ENCODE data around the gene SLC9A3.

SLC9A3 gene

DNA sequence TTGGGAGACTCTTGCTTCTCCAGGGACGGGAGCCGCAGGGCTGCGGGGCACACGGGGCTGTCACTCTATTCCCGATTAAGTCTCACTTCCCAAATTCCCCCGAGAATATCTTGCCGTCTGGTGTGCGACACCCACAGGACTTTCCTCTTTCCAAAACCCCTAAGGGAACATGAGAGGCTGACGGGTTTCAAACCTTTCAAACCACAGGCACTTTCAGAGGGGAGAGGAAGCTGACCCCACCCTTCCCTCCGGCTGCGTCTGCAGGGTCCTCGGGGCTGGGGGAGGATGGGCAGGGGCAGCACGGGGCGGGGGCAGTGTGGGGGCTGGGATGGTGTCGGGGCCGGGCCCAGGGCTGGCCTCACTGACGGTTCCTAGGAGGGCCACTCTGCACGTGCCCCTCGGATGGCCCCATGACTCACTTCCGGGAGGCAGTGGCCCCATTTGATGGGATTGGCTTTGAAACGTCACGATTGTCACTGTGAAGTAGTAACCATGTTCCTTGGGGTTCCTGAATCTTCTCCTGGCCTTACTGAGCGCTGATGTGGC, 38.2 kb downstream of the SLC9A3 start:
- H3K9me3 ChIP-seq (ENCODE audit: control insufficient read depth in 2 of 2, low read length in 2 of 2): no peaks in the 10 kb centered on the region
- no peaks in the 10 kb centered on the region for H3K4me1 ChIP-seq (ENCODE audit: control insufficient read depth, insufficient read depth, low read length)
- H3K36me3 ChIP-seq (ENCODE audit: control insufficient read depth in 2 of 2, insufficient read depth in 2 of 2, low read length in 2 of 2): no peaks in the 10 kb centered on the region
- no peak overlapping the region for H3K4me3 ChIP-seq (ENCODE audit: low read length in 2 of 2)
- no peak overlapping the region for H3K9ac ChIP-seq (ENCODE audit: low read length in 2 of 2)
- peaks cover 12 to 19% of the 10 kb centered on the region in 2 donors for H3K27me3 ChIP-seq (ENCODE audit: control insufficient read depth in 1 of 2, insufficient read depth in 2 of 2, low read length in 2 of 2)
- H3K27ac ChIP-seq (ENCODE audit: low read length): no peak overlapping the region

DNA sequence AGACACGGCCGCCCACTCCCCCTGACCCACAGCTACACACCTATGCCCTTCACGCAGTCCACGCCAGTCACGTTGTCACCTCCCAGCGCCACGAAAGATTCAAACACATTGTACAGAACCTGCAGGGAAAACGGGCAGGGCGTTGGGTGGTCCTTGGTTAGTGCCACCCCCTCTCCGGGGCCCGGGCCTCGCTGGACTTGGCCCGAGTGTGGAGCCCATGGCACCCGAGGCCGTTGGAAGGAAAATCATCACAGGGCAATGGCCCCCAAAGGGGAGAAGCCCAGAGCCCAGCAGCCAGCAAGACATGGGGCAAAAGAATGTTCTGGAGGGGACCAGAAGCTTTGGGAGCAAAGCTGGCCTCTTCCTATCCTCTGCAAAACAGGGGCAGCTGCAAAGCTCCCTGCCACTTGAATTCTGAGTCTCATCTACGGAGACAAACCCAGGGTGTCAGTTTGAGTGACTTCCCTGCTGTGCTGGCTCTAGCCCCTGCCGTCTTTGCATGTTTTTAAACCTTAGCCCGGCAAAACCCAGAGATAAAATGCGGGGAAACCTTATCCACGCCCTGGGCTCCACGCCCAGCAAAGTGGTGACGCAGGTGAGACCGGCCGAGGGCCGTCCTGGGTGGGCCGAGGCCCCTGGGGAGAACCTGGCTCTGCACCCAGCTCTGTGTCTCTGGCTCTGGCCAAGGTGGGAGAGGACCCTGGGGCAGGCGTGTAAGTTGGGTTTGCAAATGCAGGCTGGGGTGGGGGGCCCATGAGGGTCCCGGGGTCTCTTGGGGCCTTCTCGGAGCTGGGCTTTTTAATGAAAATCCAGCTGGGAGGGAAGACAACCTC, 38.9 kb downstream of the SLC9A3 start:
- no peak overlapping the region for H3K4me3 ChIP-seq (ENCODE audit: low read length in 2 of 2)
- no peaks in the 10 kb centered on the region for H3K4me1 ChIP-seq (ENCODE audit: control insufficient read depth, insufficient read depth, low read length)
- H3K36me3 ChIP-seq (ENCODE audit: control insufficient read depth in 2 of 2, insufficient read depth in 2 of 2, low read length in 2 of 2): no peaks in the 10 kb centered on the region
- H3K9me3 ChIP-seq (ENCODE audit: control insufficient read depth in 2 of 2, low read length in 2 of 2): no peaks in the 10 kb centered on the region
- peaks cover 16 to 25% of the 10 kb centered on the region in 2 donors for H3K27me3 ChIP-seq (ENCODE audit: control insufficient read depth in 1 of 2, insufficient read depth in 2 of 2, low read length in 2 of 2)
- H3K9ac ChIP-seq (ENCODE audit: low read length in 2 of 2): no peak overlapping the region
- H3K27ac ChIP-seq (ENCODE audit: low read length): no peak overlapping the region

DNA sequence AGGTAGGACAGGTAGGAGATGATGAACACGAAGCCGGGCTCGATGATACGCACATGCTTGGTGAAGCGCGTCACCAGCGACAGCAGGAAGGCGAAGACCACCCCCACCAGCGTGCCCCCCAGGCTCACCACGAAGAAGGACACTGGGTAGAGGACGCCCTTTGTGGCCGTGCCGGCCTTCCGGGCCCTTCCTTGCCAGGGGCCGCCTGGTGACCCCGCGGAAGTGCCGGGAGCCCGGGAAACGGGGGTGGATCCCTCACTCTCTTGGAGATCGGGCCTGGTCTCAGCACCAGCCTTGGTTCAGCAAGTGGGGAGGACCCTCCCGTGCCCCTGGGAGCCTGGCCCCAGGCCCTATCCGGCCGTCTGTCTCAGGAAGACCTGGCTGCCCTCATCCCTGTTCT, 39.7 kb downstream of the SLC9A3 start:
- H3K9ac ChIP-seq (ENCODE audit: low read length in 2 of 2): no peak overlapping the region
- no peaks in the 10 kb centered on the region for H3K9me3 ChIP-seq (ENCODE audit: control insufficient read depth in 2 of 2, low read length in 2 of 2)
- no peaks in the 10 kb centered on the region for H3K36me3 ChIP-seq (ENCODE audit: control insufficient read depth in 2 of 2, insufficient read depth in 2 of 2, low read length in 2 of 2)
- no peaks in the 10 kb centered on the region for H3K4me1 ChIP-seq (ENCODE audit: control insufficient read depth, insufficient read depth, low read length)
- H3K27me3 ChIP-seq (ENCODE audit: control insufficient read depth in 1 of 2, insufficient read depth in 2 of 2, low read length in 2 of 2): peaks cover 22 to 33% of the 10 kb centered on the region in 2 donors
- no peak overlapping the region for H3K4me3 ChIP-seq (ENCODE audit: low read length in 2 of 2)
- no peak overlapping the region for H3K27ac ChIP-seq (ENCODE audit: low read length)

DNA sequence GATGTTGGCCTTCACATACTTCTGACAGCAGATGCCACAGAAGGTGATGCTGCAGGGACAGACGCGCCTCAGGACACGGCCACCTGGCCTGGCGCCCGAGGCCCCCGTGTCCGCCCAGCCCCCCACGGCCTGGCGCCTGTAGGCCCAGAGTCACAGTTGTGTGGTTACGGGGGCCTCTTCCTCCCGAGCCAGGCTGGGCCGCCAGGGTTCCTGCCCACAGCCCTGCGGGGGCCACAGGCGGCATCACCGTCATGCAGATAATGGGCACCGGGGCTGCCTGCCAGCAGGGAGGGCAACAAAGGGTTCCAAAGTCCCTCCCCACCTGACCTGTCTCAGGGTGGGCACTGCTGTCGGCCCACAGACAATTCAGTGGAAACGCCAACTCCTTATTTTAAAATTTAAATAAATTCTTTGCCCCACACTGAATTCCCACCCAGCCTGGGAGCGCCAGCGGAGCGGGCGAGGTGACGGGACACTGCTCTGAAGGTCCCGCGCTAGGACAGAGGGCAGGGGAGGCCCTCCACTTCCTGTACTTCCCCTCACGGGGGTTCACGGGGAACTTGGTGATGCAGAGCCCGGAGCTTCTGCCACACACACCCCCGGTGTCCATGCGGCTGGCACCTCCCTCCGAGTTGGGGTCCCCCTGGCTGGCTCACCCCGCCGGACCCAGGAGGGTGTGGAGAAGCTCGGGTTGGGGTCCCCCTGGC, 40.7 kb downstream of the SLC9A3 start:
- Histone ChIP-seq H3K36me3 (ENCODE audit: control insufficient read depth in 2 of 2, insufficient read depth in 2 of 2, low read length in 2 of 2) (no peaks in the 10 kb centered on the region), H3K9me3 (ENCODE audit: control insufficient read depth in 2 of 2, low read length in 2 of 2) (no peaks in the 10 kb centered on the region), H3K4me3 (ENCODE audit: low read length in 2 of 2) (no peak overlapping the region), H3K27ac (ENCODE audit: low read length) (no peak overlapping the region), H3K9ac (ENCODE audit: low read length in 2 of 2) (no peak overlapping the region), H3K27me3 (ENCODE audit: control insufficient read depth in 1 of 2, insufficient read depth in 2 of 2, low read length in 2 of 2) (peaks cover 32 to 42% of the 10 kb centered on the region in 2 donors), H3K4me1 (ENCODE audit: control insufficient read depth, insufficient read depth, low read length) (no peaks in the 10 kb centered on the region)

DNA sequence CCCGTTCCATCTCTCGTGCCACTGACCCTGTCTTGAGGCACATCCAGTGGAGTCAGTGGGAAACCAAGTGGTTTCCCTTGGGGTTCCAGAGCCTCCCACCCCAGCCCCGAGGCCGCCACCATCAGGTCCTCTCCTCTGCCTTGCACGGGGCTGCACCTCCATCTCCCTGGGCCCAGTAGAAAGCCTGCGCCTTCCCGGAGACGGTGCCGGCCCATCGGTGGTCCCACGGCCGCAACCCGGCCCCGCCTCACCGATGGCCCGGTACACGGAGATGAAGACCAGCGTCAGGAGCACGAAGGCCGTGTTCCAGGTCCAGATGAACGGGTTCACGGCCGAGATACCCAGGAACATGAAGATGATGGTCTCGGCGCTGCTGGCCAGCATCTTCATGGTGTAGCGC, 41.2 kb downstream of the SLC9A3 start:
- no peak overlapping the region for H3K4me3 ChIP-seq (ENCODE audit: low read length in 2 of 2)
- no peaks in the 10 kb centered on the region for H3K36me3 ChIP-seq (ENCODE audit: control insufficient read depth in 2 of 2, insufficient read depth in 2 of 2, low read length in 2 of 2)
- H3K9me3 ChIP-seq (ENCODE audit: control insufficient read depth in 2 of 2, low read length in 2 of 2): no peaks in the 10 kb centered on the region
- H3K4me1 ChIP-seq (ENCODE audit: control insufficient read depth, insufficient read depth, low read length): no peaks in the 10 kb centered on the region
- no peak overlapping the region for H3K27ac ChIP-seq (ENCODE audit: low read length)
- H3K9ac ChIP-seq (ENCODE audit: low read length in 2 of 2): no peak overlapping the region
- peaks cover 38 to 47% of the 10 kb centered on the region in 2 donors for H3K27me3 ChIP-seq (ENCODE audit: control insufficient read depth in 1 of 2, insufficient read depth in 2 of 2, low read length in 2 of 2)

DNA sequence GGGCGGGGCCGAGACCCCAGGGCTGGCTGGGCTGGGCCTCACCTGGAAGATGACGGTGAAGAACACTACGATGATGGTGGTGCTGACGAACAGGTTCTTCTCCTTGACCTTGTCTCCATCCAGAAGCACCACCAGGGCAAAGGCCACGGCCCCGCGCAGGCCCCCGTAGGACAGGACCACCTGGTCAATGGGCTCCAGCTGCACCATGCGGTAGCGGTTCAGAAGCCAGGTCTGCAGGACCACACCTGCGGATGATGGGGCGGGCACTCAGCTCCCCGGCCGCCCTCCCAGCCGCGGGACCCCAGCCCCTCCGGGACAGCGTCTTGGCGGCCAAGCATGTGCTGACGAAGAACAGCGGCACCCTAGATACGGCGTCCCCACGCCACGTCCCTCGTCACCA, 41.7 kb downstream of the SLC9A3 start:
- Histone ChIP-seq H3K36me3 (ENCODE audit: control insufficient read depth in 2 of 2, insufficient read depth in 2 of 2, low read length in 2 of 2) (no peaks in the 10 kb centered on the region), H3K9me3 (ENCODE audit: control insufficient read depth in 2 of 2, low read length in 2 of 2) (no peaks in the 10 kb centered on the region), H3K4me3 (ENCODE audit: low read length in 2 of 2) (no peak overlapping the region), H3K27ac (ENCODE audit: low read length) (no peak overlapping the region), H3K4me1 (ENCODE audit: control insufficient read depth, insufficient read depth, low read length) (no peaks in the 10 kb centered on the region), H3K27me3 (ENCODE audit: control insufficient read depth in 1 of 2, insufficient read depth in 2 of 2, low read length in 2 of 2) (peaks cover 41 to 52% of the 10 kb centered on the region in 2 donors), H3K9ac (ENCODE audit: low read length in 2 of 2) (no peak overlapping the region)

DNA sequence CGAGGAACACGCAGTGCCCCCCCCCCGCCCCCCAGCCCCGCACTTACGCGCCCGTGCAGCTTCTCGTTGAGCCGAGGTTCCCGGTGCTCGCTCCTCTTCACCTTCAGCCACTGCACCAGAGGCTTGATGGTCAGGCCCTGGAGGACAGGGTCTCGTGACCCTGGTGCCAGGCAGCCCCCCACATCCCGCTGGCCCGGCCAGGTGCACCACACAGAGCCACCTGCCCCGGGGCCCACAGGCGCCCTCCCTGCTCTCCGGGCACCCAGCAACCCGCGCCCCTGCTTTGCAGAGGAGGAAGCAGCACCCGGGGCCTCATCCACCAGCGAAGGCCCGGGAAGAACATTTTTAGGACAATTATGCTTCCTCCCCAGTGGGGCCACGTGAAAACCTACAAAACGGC, 42.2 kb downstream of the SLC9A3 start:
- Histone ChIP-seq H3K9me3 (ENCODE audit: control insufficient read depth in 2 of 2, low read length in 2 of 2) (no peaks in the 10 kb centered on the region), H3K27ac (ENCODE audit: low read length) (no peak overlapping the region), H3K4me1 (ENCODE audit: control insufficient read depth, insufficient read depth, low read length) (no peaks in the 10 kb centered on the region), H3K27me3 (ENCODE audit: control insufficient read depth in 1 of 2, insufficient read depth in 2 of 2, low read length in 2 of 2) (peaks cover 46 to 57% of the 10 kb centered on the region in 2 donors), H3K36me3 (ENCODE audit: control insufficient read depth in 2 of 2, insufficient read depth in 2 of 2, low read length in 2 of 2) (no peaks in the 10 kb centered on the region), H3K4me3 (ENCODE audit: low read length in 2 of 2) (no peak overlapping the region), H3K9ac (ENCODE audit: low read length in 2 of 2) (no peak overlapping the region)

DNA sequence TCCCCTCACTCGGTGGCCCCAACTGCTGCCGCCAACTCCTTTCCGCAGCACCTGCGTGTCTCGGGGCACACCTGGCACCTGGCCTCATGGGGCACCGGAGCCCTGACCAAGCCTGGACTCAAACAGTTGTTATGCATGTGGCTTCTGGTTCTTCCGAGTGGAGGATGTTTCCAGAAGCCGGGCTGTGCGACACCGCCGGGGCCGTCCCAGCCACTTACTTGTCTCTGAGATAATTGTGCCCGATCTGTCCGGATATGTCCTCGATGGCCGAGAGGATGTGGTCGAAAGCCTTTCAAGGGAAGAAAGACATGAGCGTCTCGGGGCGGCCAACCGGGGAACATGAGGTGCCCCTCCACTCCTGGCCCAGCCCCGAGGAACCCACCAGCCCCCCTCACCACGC, 42.9 kb downstream of the SLC9A3 start:
- Histone ChIP-seq H3K4me3 (ENCODE audit: low read length in 2 of 2) (no peak overlapping the region), H3K27me3 (ENCODE audit: control insufficient read depth in 1 of 2, insufficient read depth in 2 of 2, low read length in 2 of 2) (peaks cover 52 to 61% of the 10 kb centered on the region in 2 donors), H3K9me3 (ENCODE audit: control insufficient read depth in 2 of 2, low read length in 2 of 2) (no peaks in the 10 kb centered on the region), H3K36me3 (ENCODE audit: control insufficient read depth in 2 of 2, insufficient read depth in 2 of 2, low read length in 2 of 2) (no peaks in the 10 kb centered on the region), H3K4me1 (ENCODE audit: control insufficient read depth, insufficient read depth, low read length) (no peaks in the 10 kb centered on the region), H3K9ac (ENCODE audit: low read length in 2 of 2) (no peak overlapping the region), H3K27ac (ENCODE audit: low read length) (no peak overlapping the region)

DNA sequence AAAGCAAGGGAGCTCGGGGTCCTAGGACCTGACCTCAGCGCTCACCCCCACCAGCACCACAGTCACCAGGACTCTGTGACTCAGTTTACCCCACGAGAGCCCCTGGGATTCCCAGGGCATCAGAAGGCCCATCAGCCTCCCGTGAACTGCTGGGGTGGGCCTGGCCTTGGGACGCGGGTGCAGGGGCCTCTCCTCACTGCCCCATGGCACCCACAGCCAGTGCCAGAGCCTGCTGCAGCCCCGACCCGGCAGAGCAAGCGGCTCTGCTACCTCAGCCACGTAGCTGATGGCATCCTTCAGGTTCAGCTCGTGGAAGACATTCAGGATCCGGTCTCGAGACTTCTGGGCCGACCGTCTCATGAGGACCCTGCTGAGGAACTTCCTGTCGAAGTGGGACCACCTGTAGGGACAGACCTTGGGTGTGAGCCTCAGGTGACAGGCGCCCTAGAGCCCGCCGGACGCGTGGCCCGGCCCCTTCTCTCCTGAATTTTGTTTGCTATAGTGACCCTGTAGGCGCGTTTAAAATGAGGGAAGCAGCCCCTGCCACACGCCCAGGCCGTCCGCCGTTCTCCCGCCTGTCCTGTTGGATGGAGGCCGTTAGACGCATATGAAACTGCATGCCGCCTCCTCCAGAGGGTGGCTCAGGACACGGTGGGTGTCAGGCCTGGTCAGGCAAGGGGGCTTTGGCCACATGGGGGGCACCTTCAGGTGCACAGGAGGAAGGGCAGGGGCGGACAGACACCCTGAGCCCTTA, 44.5 kb downstream of the SLC9A3 start:
- Histone ChIP-seq H3K4me1 (ENCODE audit: control insufficient read depth, insufficient read depth, low read length) (peaks cover 9% of the 10 kb centered on the region), H3K27me3 (ENCODE audit: control insufficient read depth in 1 of 2, insufficient read depth in 2 of 2, low read length in 2 of 2) (peaks cover 62 to 74% of the 10 kb centered on the region in 2 donors), H3K9ac (ENCODE audit: low read length in 2 of 2) (no peak overlapping the region), H3K9me3 (ENCODE audit: control insufficient read depth in 2 of 2, low read length in 2 of 2) (no peaks in the 10 kb centered on the region), H3K27ac (ENCODE audit: low read length) (no peak overlapping the region), H3K36me3 (ENCODE audit: control insufficient read depth in 2 of 2, insufficient read depth in 2 of 2, low read length in 2 of 2) (no peaks in the 10 kb centered on the region), H3K4me3 (ENCODE audit: low read length in 2 of 2) (no peak overlapping the region)

DNA sequence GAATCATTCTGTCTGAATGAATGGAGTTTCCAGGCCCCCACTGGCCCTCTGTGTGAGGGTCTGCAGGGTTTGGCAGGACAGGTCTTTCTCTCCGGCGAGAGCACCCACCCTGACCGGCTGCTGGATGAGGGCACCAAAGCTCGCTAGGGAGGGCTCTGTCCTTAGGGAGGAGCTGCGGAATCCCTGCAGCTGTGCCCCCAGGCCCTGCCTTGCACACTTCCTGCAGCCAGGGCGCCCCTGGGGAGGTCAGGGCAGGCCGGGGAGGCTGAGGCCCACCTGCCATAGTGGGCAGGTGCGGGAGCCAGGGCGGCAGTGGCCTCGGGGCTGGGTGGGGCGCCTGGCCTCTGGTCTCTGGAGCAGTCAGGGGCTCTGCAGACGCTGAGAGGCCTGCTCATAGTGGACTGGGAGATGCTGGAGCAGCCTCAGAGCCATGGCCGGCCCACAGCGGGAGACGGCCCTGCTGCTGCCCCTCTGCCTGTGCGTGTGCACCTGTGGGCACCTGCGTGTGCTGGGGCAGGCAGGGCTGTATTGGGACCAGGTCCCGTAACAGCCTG, 45.2 kb downstream of the SLC9A3 start:
- H3K36me3 ChIP-seq (ENCODE audit: control insufficient read depth in 2 of 2, insufficient read depth in 2 of 2, low read length in 2 of 2): no peaks in the 10 kb centered on the region
- H3K27me3 ChIP-seq (ENCODE audit: control insufficient read depth in 1 of 2, insufficient read depth in 2 of 2, low read length in 2 of 2): peaks cover 60 to 76% of the 10 kb centered on the region in 2 donors
- no peak overlapping the region for H3K27ac ChIP-seq (ENCODE audit: low read length)
- H3K4me3 ChIP-seq (ENCODE audit: low read length in 2 of 2): no peak overlapping the region
- H3K9ac ChIP-seq (ENCODE audit: low read length in 2 of 2): no peak overlapping the region
- H3K4me1 ChIP-seq (ENCODE audit: control insufficient read depth, insufficient read depth, low read length): peaks cover 10% of the 10 kb centered on the region
- no peaks in the 10 kb centered on the region for H3K9me3 ChIP-seq (ENCODE audit: control insufficient read depth in 2 of 2, low read length in 2 of 2)
